Measurements from ENCODE around the gene TEC.
"Not testable (repeated sequence)": the region's sequence is repeated elsewhere in the genome, so short reads cannot be mapped to it uniquely, and the experiment has no call there.

The TEC gene

GRCh38 chr4:48188390-48188789, 81.2 kb downstream of the TEC start:
- H3K4me3 ChIP-seq (ENCODE audit: insufficient read depth, low read depth, low read length) = no peak overlapping the region
- no peaks in the 10 kb centered on the region for H3K36me3 ChIP-seq (ENCODE audit: control insufficient read depth, insufficient read depth, low read length)
- H3K4me1 ChIP-seq (ENCODE audit: control insufficient read depth, insufficient read depth, low read length) = no peaks in the 10 kb centered on the region
- no CpG with 5 or more reads among the region's 2 CpGs for WGBS, 2 experiments
- no peaks in the 10 kb centered on the region for H3K9me3 ChIP-seq (ENCODE audit: control insufficient read depth, low read length)
- no peak overlapping the region for H3K27ac ChIP-seq (ENCODE audit: insufficient read depth, low read depth, low read length, poor library complexity, severe bottlenecking)
- H3K27me3 ChIP-seq (ENCODE audit: control insufficient read depth, insufficient read depth, low read length, poor library complexity, severe bottlenecking) = no peaks in the 10 kb centered on the region

DNA sequence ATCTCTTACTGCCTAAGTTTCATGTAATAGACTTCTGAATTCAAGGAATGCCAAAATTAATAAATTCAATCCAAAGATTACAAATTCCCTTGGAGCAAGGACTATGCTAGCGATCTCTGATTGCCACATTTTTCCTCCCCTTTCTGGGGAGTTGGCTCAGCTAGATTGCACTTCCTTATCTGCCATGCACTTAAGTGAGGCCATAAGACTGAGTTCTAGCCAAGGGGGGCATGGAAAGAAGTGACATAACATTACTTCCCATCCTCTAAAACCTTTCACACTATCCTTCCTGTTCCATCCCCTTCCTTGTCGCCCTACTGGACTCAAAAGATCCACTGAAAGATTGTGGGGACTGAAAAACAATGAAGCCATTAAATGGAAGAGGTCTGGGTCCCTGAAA, 81.8 kb downstream of the TEC start:
- no peaks in the 10 kb centered on the region for H3K36me3 ChIP-seq (ENCODE audit: control insufficient read depth, insufficient read depth, low read length)
- WGBS, 2 experiments = 72 to 86% methylated on average over 2 of the region's 2 CpGs
- no peaks in the 10 kb centered on the region for H3K27me3 ChIP-seq (ENCODE audit: control insufficient read depth, insufficient read depth, low read length, poor library complexity, severe bottlenecking)
- H3K27ac ChIP-seq (ENCODE audit: insufficient read depth, low read depth, low read length, poor library complexity, severe bottlenecking) = no peak overlapping the region
- H3K4me1 ChIP-seq (ENCODE audit: control insufficient read depth, insufficient read depth, low read length) = no peaks in the 10 kb centered on the region
- H3K9me3 ChIP-seq (ENCODE audit: control insufficient read depth, low read length) = no peaks in the 10 kb centered on the region
- H3K4me3 ChIP-seq (ENCODE audit: insufficient read depth, low read depth, low read length) = no peak overlapping the region

DNA sequence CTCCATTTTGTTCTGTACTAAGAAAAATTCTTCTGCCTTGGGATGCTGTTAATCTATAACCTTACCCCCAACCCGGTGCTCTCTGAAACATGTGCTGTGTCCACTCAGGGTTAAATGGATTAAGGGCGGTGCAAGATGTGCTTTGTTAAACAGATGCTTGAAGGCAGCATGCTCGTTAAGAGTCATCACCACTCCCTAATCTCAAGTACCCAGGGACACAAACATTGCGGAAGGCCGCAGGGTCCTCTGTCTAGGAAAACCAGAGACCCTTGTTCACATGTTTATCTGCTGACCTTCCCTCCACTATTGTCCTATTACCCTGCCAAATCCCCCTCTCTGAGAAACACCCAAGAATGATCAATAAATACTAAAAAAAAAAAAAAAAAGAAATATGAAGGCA, 82.6 kb downstream of the TEC start:
- H3K9me3 ChIP-seq (ENCODE audit: control insufficient read depth, low read length); H3K27me3 ChIP-seq (ENCODE audit: control insufficient read depth, insufficient read depth, low read length, poor library complexity, severe bottlenecking); H3K4me3 ChIP-seq (ENCODE audit: insufficient read depth, low read depth, low read length); H3K27ac ChIP-seq (ENCODE audit: insufficient read depth, low read depth, low read length, poor library complexity, severe bottlenecking); H3K4me1 ChIP-seq (ENCODE audit: control insufficient read depth, insufficient read depth, low read length); H3K36me3 ChIP-seq (ENCODE audit: control insufficient read depth, insufficient read depth, low read length): not testable (repeated sequence)
- WGBS, 2 experiments = 93 to 98% methylated on average over 3 of the region's 5 CpGs

- H3K4me1 ChIP-seq (ENCODE audit: control insufficient read depth, insufficient read depth, low read length); H3K27me3 ChIP-seq (ENCODE audit: control insufficient read depth, insufficient read depth, low read length, poor library complexity, severe bottlenecking); H3K27ac ChIP-seq (ENCODE audit: insufficient read depth, low read depth, low read length, poor library complexity, severe bottlenecking); H3K4me3 ChIP-seq (ENCODE audit: insufficient read depth, low read depth, low read length); H3K36me3 ChIP-seq (ENCODE audit: control insufficient read depth, insufficient read depth, low read length); H3K9me3 ChIP-seq (ENCODE audit: control insufficient read depth, low read length): not testable (repeated sequence)
- 97% methylated on average over 33 of the region's 33 CpGs for WGBS, 2 experiments
Observed at GRCh38 chr4:48186394-48186793, 83.2 kb downstream of the TEC start.

DNA sequence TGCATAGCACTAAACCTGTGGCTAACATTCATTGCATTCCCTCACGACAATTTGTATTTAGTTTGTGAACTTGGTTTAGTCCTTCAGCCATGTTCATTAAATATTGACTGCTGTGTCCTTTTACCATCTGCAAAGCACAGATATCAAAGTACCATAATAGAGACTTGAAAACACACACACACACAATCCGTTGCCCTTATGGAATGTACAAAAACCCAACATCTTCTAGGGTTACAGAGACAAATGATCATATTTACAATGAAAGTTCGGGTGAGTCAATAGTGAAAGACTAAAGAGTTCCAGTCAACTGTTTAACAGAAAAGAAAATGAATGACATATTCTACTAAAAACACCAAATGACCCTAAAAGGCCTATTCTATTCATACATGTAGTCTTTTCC, 84.8 kb downstream of the TEC start:
- Histone ChIP-seq H3K36me3 (ENCODE audit: control insufficient read depth, insufficient read depth, low read length) (no peaks in the 10 kb centered on the region), H3K27ac (ENCODE audit: insufficient read depth, low read depth, low read length, poor library complexity, severe bottlenecking) (no peak overlapping the region), H3K9me3 (ENCODE audit: control insufficient read depth, low read length) (no peaks in the 10 kb centered on the region), H3K4me3 (ENCODE audit: insufficient read depth, low read depth, low read length) (no peak overlapping the region), H3K4me1 (ENCODE audit: control insufficient read depth, insufficient read depth, low read length) (no peaks in the 10 kb centered on the region), H3K27me3 (ENCODE audit: control insufficient read depth, insufficient read depth, low read length, poor library complexity, severe bottlenecking) (no peaks in the 10 kb centered on the region)
- 97 to 100% methylated on average over 2 to 3 of the region's 3 CpGs for WGBS, 2 experiments

GRCh38 chr4:48180234-48180633, 89.4 kb downstream of the TEC start:
- no peak overlapping the region for H3K27ac ChIP-seq (ENCODE audit: insufficient read depth, low read depth, low read length, poor library complexity, severe bottlenecking)
- H3K27me3 ChIP-seq (ENCODE audit: control insufficient read depth, insufficient read depth, low read length, poor library complexity, severe bottlenecking) = no peaks in the 10 kb centered on the region
- H3K4me1 ChIP-seq (ENCODE audit: control insufficient read depth, insufficient read depth, low read length) = no peaks in the 10 kb centered on the region
- no peaks in the 10 kb centered on the region for H3K9me3 ChIP-seq (ENCODE audit: control insufficient read depth, low read length)
- H3K36me3 ChIP-seq (ENCODE audit: control insufficient read depth, insufficient read depth, low read length) = no peaks in the 10 kb centered on the region
- H3K4me3 ChIP-seq (ENCODE audit: insufficient read depth, low read depth, low read length) = no peak overlapping the region

DNA sequence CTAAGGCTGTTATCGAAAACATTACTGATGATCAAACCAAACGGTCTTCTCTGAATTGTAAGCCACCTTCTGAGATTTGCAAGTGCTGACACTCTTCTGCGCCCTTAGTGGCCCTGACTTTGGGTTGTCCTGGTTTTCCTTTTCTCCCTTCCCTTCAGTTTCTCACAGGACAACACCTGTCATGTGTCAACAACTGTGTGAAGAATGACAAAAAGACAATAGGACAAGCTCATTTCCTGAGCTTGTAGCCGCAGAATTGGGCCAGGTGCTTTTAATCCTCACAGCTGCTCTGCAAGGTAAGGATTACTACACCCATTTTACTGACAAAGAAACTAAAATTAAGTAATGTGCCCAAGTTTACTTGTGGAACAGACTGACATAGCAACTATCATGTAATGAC, 90.7 kb downstream of the TEC start:
- Histone ChIP-seq H3K4me3 (ENCODE audit: insufficient read depth, low read depth, low read length) (no peak overlapping the region), H3K27ac (ENCODE audit: insufficient read depth, low read depth, low read length, poor library complexity, severe bottlenecking) (no peak overlapping the region), H3K36me3 (ENCODE audit: control insufficient read depth, insufficient read depth, low read length) (no peaks in the 10 kb centered on the region), H3K27me3 (ENCODE audit: control insufficient read depth, insufficient read depth, low read length, poor library complexity, severe bottlenecking) (no peaks in the 10 kb centered on the region), H3K4me1 (ENCODE audit: control insufficient read depth, insufficient read depth, low read length) (no peaks in the 10 kb centered on the region), H3K9me3 (ENCODE audit: control insufficient read depth, low read length) (no peaks in the 10 kb centered on the region)
- WGBS, 2 experiments = 91 to 93% methylated on average over 4 of the region's 4 CpGs

GRCh38 chr4:48175806-48176205, 93.8 kb downstream of the TEC start:
- Histone ChIP-seq H3K9me3 (ENCODE audit: control insufficient read depth, low read length) (no peaks in the 10 kb centered on the region), H3K4me1 (ENCODE audit: control insufficient read depth, insufficient read depth, low read length) (no peaks in the 10 kb centered on the region), H3K36me3 (ENCODE audit: control insufficient read depth, insufficient read depth, low read length) (no peaks in the 10 kb centered on the region), H3K4me3 (ENCODE audit: insufficient read depth, low read depth, low read length) (no peak overlapping the region), H3K27ac (ENCODE audit: insufficient read depth, low read depth, low read length, poor library complexity, severe bottlenecking) (no peak overlapping the region), H3K27me3 (ENCODE audit: control insufficient read depth, insufficient read depth, low read length, poor library complexity, severe bottlenecking) (no peaks in the 10 kb centered on the region)

GRCh38 chr4:48175328-48175727, 94.3 kb downstream of the TEC start:
- 56 to 57% methylated on average over 6 of the region's 7 CpGs for WGBS, 2 experiments
- Histone ChIP-seq H3K27me3 (ENCODE audit: control insufficient read depth, insufficient read depth, low read length, poor library complexity, severe bottlenecking) (no peaks in the 10 kb centered on the region), H3K9me3 (ENCODE audit: control insufficient read depth, low read length) (no peaks in the 10 kb centered on the region)

GRCh38 chr4:48173056-48173991, 96.3 kb downstream of the TEC start:
- H3K27ac ChIP-seq (ENCODE audit: insufficient read depth, low read depth, low read length, poor library complexity, severe bottlenecking) = no peak overlapping the region
- no peaks in the 10 kb centered on the region for H3K27me3 ChIP-seq (ENCODE audit: control insufficient read depth, insufficient read depth, low read length, poor library complexity, severe bottlenecking)
- no peaks in the 10 kb centered on the region for H3K4me1 ChIP-seq (ENCODE audit: control insufficient read depth, insufficient read depth, low read length)
- WGBS, 2 experiments = 77 to 78% methylated on average over 6 of the region's 6 CpGs
- no peaks in the 10 kb centered on the region for H3K9me3 ChIP-seq (ENCODE audit: control insufficient read depth, low read length)
- no peak overlapping the region for H3K4me3 ChIP-seq (ENCODE audit: insufficient read depth, low read depth, low read length)
- H3K36me3 ChIP-seq (ENCODE audit: control insufficient read depth, insufficient read depth, low read length) = no peaks in the 10 kb centered on the region

More at GRCh38 chr4:48175328-48175727, 94.3 kb downstream of the TEC start:
- no peak overlapping the region for H3K27ac ChIP-seq (ENCODE audit: insufficient read depth, low read depth, low read length, poor library complexity, severe bottlenecking)
- H3K4me3 ChIP-seq (ENCODE audit: insufficient read depth, low read depth, low read length) = no peak overlapping the region
- no peaks in the 10 kb centered on the region for H3K4me1 ChIP-seq (ENCODE audit: control insufficient read depth, insufficient read depth, low read length)
- H3K36me3 ChIP-seq (ENCODE audit: control insufficient read depth, insufficient read depth, low read length) = no peaks in the 10 kb centered on the region
